Fibroblast of lung (primary cell): ENCODE results near the gene SLC17A4.

Source experiments
- CTCF ChIP-seq, 2 donors: IDR thresholded peaks in 1 of 2; conservative IDR thresholded peaks in 1 of 2; 1 replicate in 1 of 2; 2 replicates in 1 of 2; pipeline ENCODE4 v1.5.1; 2011 to 2012; ENCODE audit warnings: low read length in 2 of 2, control low read depth in 1 of 2, inconsistent platforms in 1 of 2, low read depth in 1 of 2, mild to moderate bottlenecking in 1 of 2
- EZH2 ChIP-seq: IDR thresholded peaks from 2 replicates; pipeline ENCODE4 v1.5.1; 2012; ENCODE audit warnings: low read length, control low read depth, mild to moderate bottlenecking; ENCODE audit errors: missing control alignments

GRCh38 chr6:25804804-25805203 is 50.3 kb downstream of the SLC17A4 start:
- TF ChIP-seq CTCF (conservative IDR thresholded peaks at IDR 0.05 in 1 of 2, IDR thresholded peaks at IDR 0.05 in 1 of 2; ENCODE audit: low read depth in 1 of 2, low read length in 2 of 2) (no peak), EZH2 (no peak)
